PC-3 (cell line): ENCODE data around the gene PSMD13. TPM values are rescaled to one million over a fixed set of nuclear protein-coding genes. Genes with fewer than 3 reads are reported as not detected.

ENCODE experiments used
- ATAC-seq: fragments of 200-7000 bp; cut with Tn5 transposase; 2 replicates; pipeline ENCODE4 v1.9.1; 2020; ENCODE audit warnings: mild to moderate bottlenecking, moderate library complexity
- BruUV-seq: library from RNA; stranded (reverse); fragments of 400-500 nt; replicated peaks from 2 replicates; lab custom pipeline; 2021; lab: Mats Ljungman, UMichigan
- CTCF ChIA-PET: fragments of 300-600 bp; sonication (Branson Sonifier 250); formaldehyde crosslinking; loops from one replicate; lab custom pipeline; 2022; ENCODE audit warnings: antibody characterized with exemption; lab: Charles Lee
- POLR2A ChIA-PET: fragments of 300-600 bp; sonication (Branson Sonifier 250); formaldehyde crosslinking; loops from one replicate; lab custom pipeline; 2022; ENCODE audit warnings: antibody characterized with exemption; ENCODE audit not compliant: unreplicated experiment; lab: Charles Lee
- DNase-seq: peaks from one replicate; pipeline ENCODE4 v3.0.0-alpha.2; 2015
- H2AFZ ChIP-seq: fragments of 300-600 bp; sonication (generic); 2 replicates; pipeline ENCODE4 v1.6.0; 2016; ENCODE audit warnings: antibody characterized with exemption, low read length
- H3F3A ChIP-seq: fragments of 300-600 bp; sonication (generic); one replicate; pipeline ENCODE4 v1.6.0; 2017; ENCODE audit warnings: antibody characterized with exemption, low read length, control low read depth, mild to moderate bottlenecking; ENCODE audit not compliant: unreplicated experiment
- H3K27ac ChIP-seq: fragments of 300-600 bp; sonication (generic); 2 replicates; pipeline ENCODE4 v1.5.1; 2016; ENCODE audit warnings: mild to moderate bottlenecking, low read length
- H3K27me3 ChIP-seq: fragments of 300-600 bp; sonication (generic); 2 replicates; pipeline ENCODE4 v1.6.1; 2016; ENCODE audit warnings: low read length, mixed read lengths
- H3K36me3 ChIP-seq: fragments of 300-600 bp; sonication (generic); 2 replicates; pipeline ENCODE4 v1.6.1; 2016; ENCODE audit warnings: low read depth, mixed run types, low read length, mixed read lengths
- H3K4me1 ChIP-seq: fragments of 300-600 bp; sonication (generic); 2 replicates; pipeline ENCODE4 v1.5.1; 2016; ENCODE audit warnings: low read length; ENCODE audit not compliant: insufficient read depth
- H3K4me2 ChIP-seq: fragments of 300-600 bp; sonication (generic); 2 replicates; pipeline ENCODE4 v1.6.0; 2016; ENCODE audit warnings: low read length
- H3K4me3 ChIP-seq: fragments of 300-600 bp; sonication (generic); 2 replicates; pipeline ENCODE4 v1.5.1; 2016; ENCODE audit warnings: mild to moderate bottlenecking, low read length, mixed read lengths
- H3K79me2 ChIP-seq: fragments of 300-600 bp; sonication (generic); 2 replicates; pipeline ENCODE4 v1.6.1; 2017; ENCODE audit warnings: low read length, mixed read lengths
- H3K9ac ChIP-seq: fragments of 300-600 bp; sonication (generic); 2 replicates; pipeline ENCODE4 v1.6.0; 2016; ENCODE audit warnings: mild to moderate bottlenecking, low read length
- H3K9me2 ChIP-seq: fragments of 300-600 bp; sonication (generic); replicated peaks from 2 replicates; pipeline ENCODE4 v1.6.1; 2016; ENCODE audit warnings: mixed run types, low read length, mixed read lengths
- H3K9me3 ChIP-seq: fragments of 300-600 bp; sonication (generic); 2 replicates; pipeline ENCODE4 v1.6.1; 2016; ENCODE audit warnings: low read length, mixed read lengths
- H4K20me1 ChIP-seq: fragments of 300-600 bp; sonication (generic); 2 replicates; pipeline ENCODE4 v1.6.1; 2016; ENCODE audit warnings: low read length, mixed read lengths
- CTCF ChIP-seq: fragments of 300-600 bp; sonication (generic); conservative IDR thresholded peaks from 2 replicates; pipeline ENCODE4 v1.5.1; 2017; ENCODE audit warnings: antibody characterized with exemption, low read depth, mild to moderate bottlenecking, low read length
- EZH2 ChIP-seq: fragments of 300-600 bp; sonication (generic); IDR thresholded peaks from one replicate; pipeline ENCODE4 v1.6.1; 2017; ENCODE audit warnings: antibody characterized with exemption, mild to moderate bottlenecking, low read length; ENCODE audit not compliant: unreplicated experiment
- EZH2phosphoT487 ChIP-seq: fragments of 300-600 bp; sonication (generic); IDR thresholded peaks from 2 replicates; pipeline ENCODE4 v1.6.1; 2018; ENCODE audit warnings: mild to moderate bottlenecking, antibody characterized with exemption, low read length, borderline replicate concordance
- intact Hi-C: fragments of 100-400 bp; cut with micrococcal nuclease; formaldehyde crosslinking; loops from 2 replicates; pipeline ENCODE4 v1.9.0; 2023
- total RNA-seq: library from RNA; depleted of rRNA; stranded (reverse); fragments of >200 nt; gene quantifications from 2 replicates; pipeline ENCODE4 v1.2.3, GENCODE V29; 2014

Gene PSMD13
- total RNA-seq, 1 experiment from 2014 or later, result 255 TPM

GRCh38 chr11:261624-262023 lies 24.8 kb downstream of the PSMD13 start:
- H3K79me2 ChIP-seq, result no peaks in the 10 kb centered on the region
- no TSS peak for BruUV-seq
- no peaks in the 10 kb centered on the region for H3K9me2 ChIP-seq
- H3K4me3 ChIP-seq, result no peak overlapping the region
- no peak for ATAC-seq
- H3K9ac ChIP-seq, result no peak overlapping the region
- intact Hi-C loops, result no loop called here
- H3K27ac ChIP-seq, result no peak overlapping the region
- no peaks in the 10 kb centered on the region for H4K20me1 ChIP-seq
- H3K36me3 ChIP-seq, result no peaks in the 10 kb centered on the region
- no peaks in the 10 kb centered on the region for H3K4me1 ChIP-seq
- no peak overlapping the region for H3K4me2 ChIP-seq
- no peak for TF ChIP-seq CTCF
- TF ChIP-seq EZH2phosphoT487, result no peak
- TF ChIP-seq EZH2, result no peak
- H3K9me3 ChIP-seq, result no peaks in the 10 kb centered on the region
- ChIA-PET CTCF (no interaction called here), POLR2A (no interaction called here)
- no peaks in the 10 kb centered on the region for H3F3A ChIP-seq
- H2AFZ ChIP-seq, result no peak overlapping the region
- DNase-seq, result no peak
- H3K27me3 ChIP-seq, result no peaks in the 10 kb centered on the region

DNA sequence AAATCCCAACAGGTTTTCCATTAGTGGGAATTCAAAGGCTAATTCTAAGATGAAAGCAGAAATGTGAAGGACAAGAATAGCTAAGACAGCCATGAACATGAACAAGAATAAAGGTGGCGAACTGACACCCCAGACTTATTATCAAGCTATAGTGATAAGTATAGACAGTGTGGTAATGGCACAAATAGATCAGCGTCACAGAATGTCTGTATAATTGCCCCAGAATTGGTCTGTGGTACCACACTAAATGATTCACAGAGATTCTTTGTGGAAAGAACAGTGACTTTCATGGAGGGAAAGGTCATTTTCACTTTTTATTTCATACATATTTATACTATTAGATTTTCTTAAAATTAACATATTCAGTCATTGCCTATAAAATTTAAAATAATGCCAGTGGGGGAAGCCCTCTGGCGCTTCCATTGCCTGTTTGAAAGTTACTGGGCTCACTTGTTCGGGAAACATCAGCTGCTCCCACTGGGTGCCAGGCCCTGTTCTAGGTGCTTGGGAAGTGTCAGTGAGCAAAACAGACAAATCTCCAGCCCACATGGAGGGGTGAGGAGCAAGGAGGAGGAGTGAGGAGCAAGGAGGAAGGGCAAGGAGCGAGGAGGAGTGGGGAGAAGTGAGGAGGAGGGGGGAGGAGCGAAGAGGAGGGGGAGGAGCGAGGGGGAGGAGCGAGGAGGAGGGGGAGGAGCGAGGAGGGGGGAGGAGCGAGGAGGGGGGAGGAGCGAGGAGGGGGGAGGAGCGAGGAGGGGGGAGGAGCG lies 30.1 kb downstream of the PSMD13 start:
- Histone ChIP-seq H3K9me2 (no peaks in the 10 kb centered on the region), H3K27ac (no peak overlapping the region), H3K9me3 (no peaks in the 10 kb centered on the region), H3K4me3 (no peak overlapping the region), H3K4me1 (peaks cover 4% of the 10 kb centered on the region), H3K79me2 (no peaks in the 10 kb centered on the region), H3K9ac (no peak overlapping the region), H3K36me3 (no peaks in the 10 kb centered on the region), H3K27me3 (no peaks in the 10 kb centered on the region), H3K4me2 (no peak overlapping the region), H2AFZ (no peak overlapping the region; the same call in 1 of the 2 replicates), H3F3A (no peaks in the 10 kb centered on the region), H4K20me1 (no peaks in the 10 kb centered on the region)
- no peak; the same call in 1 of the 2 replicates for ATAC-seq
- ChIA-PET POLR2A (interaction anchor here (0.6 kb wide), 1 partner anchor 60 kb away, joined by 3 read pairs; the partner anchor contains the start of gene BET1L), CTCF (no interaction called here)
- intact Hi-C loops, result no loop called here
- peak; percentile 12 for DNase-seq
- TF ChIP-seq CTCF (no peak), EZH2 (no peak), EZH2phosphoT487 (no peak)
- no TSS peak for BruUV-seq

- Histone ChIP-seq H3K27me3 (no peaks in the 10 kb centered on the region), H3F3A (no peaks in the 10 kb centered on the region), H3K4me3 (peak overlapping the region; percentile 58), H3K9me2 (no peaks in the 10 kb centered on the region), H3K4me2 (peak overlapping the region; percentile 85), H3K9ac (no peak overlapping the region), H2AFZ (peak overlapping the region; percentile 90), H3K36me3 (no peaks in the 10 kb centered on the region), H3K4me1 (peaks cover 4% of the 10 kb centered on the region), H3K79me2 (no peaks in the 10 kb centered on the region), H3K27ac (no peak overlapping the region), H3K9me3 (no peaks in the 10 kb centered on the region), H4K20me1 (no peaks in the 10 kb centered on the region)
- DNase-seq (peak; percentile 41), ATAC-seq (peak; percentile 55)
- intact Hi-C loops, result no loop called here
- BruUV-seq, result no TSS peak
- TF ChIP-seq CTCF (no peak), EZH2phosphoT487 (no peak), EZH2 (no peak)
- POLR2A ChIA-PET, result interaction anchor here (0.6 to 0.7 kb wide), 2 partner anchors 61 to 181 kb away, joined by 3 read pairs; partner anchors contain the start of gene BET1L
- CTCF ChIA-PET, result no interaction called here
Measured at GRCh38 chr11:267491-267994, 30.8 kb downstream of the PSMD13 start.
